ENCODE measurements around the gene RPRD1A.

- TF ChIP-seq CTCF (IDR thresholded peaks at IDR 0.05; ENCODE audit: low read depth, low read length, missing input control) (no peak), REST (IDR thresholded peaks at IDR 0.05) (no peak), RAD21 (IDR thresholded peaks at IDR 0.05) (no peak), YY1 (IDR thresholded peaks at IDR 0.05) (no peak), RXRA (IDR thresholded peaks at IDR 0.05) (no peak), FOXA1 (IDR thresholded peaks at IDR 0.05) (no peak), ZBTB33 (IDR thresholded peaks at IDR 0.05) (no peak), SP1 (IDR thresholded peaks at IDR 0.05) (no peak), JUND (IDR thresholded peaks at IDR 0.05) (no peak), HNF4G (IDR thresholded peaks at IDR 0.05) (no peak)
Observed at GRCh38 chr18:35983147-35983546, 84.2 kb downstream of the RPRD1A start.

Data from liver (tissue), 3 donors.